IMR-90 (cell line): Measurements from ENCODE around the gene GJC1. TPM values are rescaled to one million over a fixed set of nuclear protein-coding genes. Genes with fewer than 3 reads are reported as not detected.

Experiments used
- ATAC-seq: fragments of 200-7000 bp; cut with Tn5 transposase; 2 replicates; pipeline ENCODE4 v1.9.1; 2020; ENCODE audit warnings: low read depth, mild to moderate bottlenecking, moderate library complexity
- BruUV-seq: library from RNA; stranded (reverse); fragments of 400-500 nt; replicated peaks from 2 replicates; lab custom pipeline; 2021; lab: Mats Ljungman, UMichigan
- CTCF ChIA-PET: fragments of 300-600 bp; formaldehyde crosslinking; extraction: SDS; loops from one replicate; lab custom pipeline; 2021; ENCODE audit warnings: antibody characterized with exemption; lab: Yijun Ruan, JAX
- POLR2A ChIA-PET: fragments of 300-600 bp; sonication (Branson Sonifier 250); formaldehyde crosslinking; loops from one replicate; lab custom pipeline; 2022; ENCODE audit warnings: antibody characterized with exemption; ENCODE audit not compliant: unreplicated experiment; lab: Charles Lee
- DNase-seq: peaks from one replicate; pipeline ENCODE4 v3.0.0; 2013
- H2AFZ ChIP-seq: replicated peaks from 2 replicates; pipeline ENCODE3; 2013; ENCODE audit warnings: low read length, mild to moderate bottlenecking; ENCODE audit not compliant: poor library complexity
- H2AK5ac ChIP-seq: 2 replicates; pipeline ENCODE4 v1.6.1; 2013; ENCODE audit warnings: low read depth, low read length, inconsistent platforms
- H2AK9ac ChIP-seq: replicated peaks from 2 replicates; pipeline ENCODE3; 2013; ENCODE audit warnings: mild to moderate bottlenecking, low read depth, low read length, moderate library complexity; ENCODE audit not compliant: poor library complexity
- H2BK120ac ChIP-seq: 2 replicates; pipeline ENCODE4 v1.6.1; 2013; ENCODE audit warnings: low read depth, low read length, inconsistent platforms
- H2BK15ac ChIP-seq: 3 replicates; pipeline ENCODE4 v1.6.1; 2013; ENCODE audit warnings: low read depth, low read length, inconsistent platforms
- H2BK20ac ChIP-seq: 2 replicates; pipeline ENCODE4 v1.6.1; 2013; ENCODE audit warnings: low read depth, mild to moderate bottlenecking, inconsistent platforms, low read length, moderate library complexity
- H2BK5ac ChIP-seq: 2 replicates; pipeline ENCODE4 v1.6.1; 2013; ENCODE audit warnings: mild to moderate bottlenecking, low read depth, low read length, inconsistent platforms; ENCODE audit not compliant: poor library complexity, severe bottlenecking
- H3K14ac ChIP-seq: replicated peaks from 2 replicates; pipeline ENCODE4 v1.6.1; 2013; ENCODE audit warnings: low read depth, low read length, inconsistent platforms
- H3K18ac ChIP-seq: 2 replicates; pipeline ENCODE4 v1.6.1; 2013; ENCODE audit warnings: low read depth, low read length, control low read depth
- H3K23ac ChIP-seq: 2 replicates; pipeline ENCODE4 v1.6.1; 2013; ENCODE audit warnings: low read depth, low read length, inconsistent platforms
- H3K27ac ChIP-seq: 2 replicates; pipeline ENCODE4 v1.5.1; 2013; ENCODE audit warnings: mild to moderate bottlenecking, control low read depth, low read length; ENCODE audit not compliant: insufficient read depth
- H3K27me3 ChIP-seq: 2 replicates; pipeline ENCODE4 v1.6.1; 2013; ENCODE audit warnings: low read length; ENCODE audit not compliant: control insufficient read depth, insufficient read depth
- H3K36me3 ChIP-seq: 2 replicates; pipeline ENCODE4 v1.6.1; 2013; ENCODE audit warnings: low read length, mixed read lengths; ENCODE audit not compliant: control insufficient read depth, insufficient read depth
- H3K4ac ChIP-seq: 2 replicates; pipeline ENCODE4 v1.6.1; 2013; ENCODE audit warnings: low read depth, low read length, inconsistent platforms
- H3K4me1 ChIP-seq: 2 replicates; pipeline ENCODE4 v1.6.1; 2013; ENCODE audit warnings: low read length, mixed read lengths; ENCODE audit not compliant: control insufficient read depth, insufficient read depth
- H3K4me2 ChIP-seq: 2 replicates; pipeline ENCODE4 v1.6.1; 2013; ENCODE audit warnings: low read depth, mild to moderate bottlenecking, control low read depth, low read length, moderate library complexity
- H3K4me3 ChIP-seq: 2 replicates; pipeline ENCODE4 v1.5.1; 2013; ENCODE audit warnings: low read depth, mild to moderate bottlenecking, control low read depth, low read length, moderate library complexity; ENCODE audit not compliant: insufficient read depth
- H3K56ac ChIP-seq: 2 replicates; pipeline ENCODE4 v1.6.1; 2013; ENCODE audit warnings: low read length, inconsistent platforms; ENCODE audit not compliant: insufficient read depth; ENCODE audit errors: extremely low read depth
- H3K79me1 ChIP-seq, 2 experiments: 2 replicates each; pipeline ENCODE4 v1.6.1; 2013; ENCODE audit warnings: low read length in 2 of 2, inconsistent platforms in 1 of 2, low read depth in 1 of 2
- H3K9ac ChIP-seq: 2 replicates; pipeline ENCODE4 v1.6.1; 2013; ENCODE audit warnings: low read depth, low read length, control low read depth
- H3K9me1 ChIP-seq: 2 replicates; pipeline ENCODE4 v1.6.1; 2013; ENCODE audit warnings: low read length, inconsistent platforms; ENCODE audit not compliant: insufficient read depth
- H3K9me3 ChIP-seq: 2 replicates; pipeline ENCODE4 v1.6.1; 2013; ENCODE audit warnings: low read length; ENCODE audit not compliant: control insufficient read depth, insufficient read depth
- H4K20me1 ChIP-seq: 2 replicates; pipeline ENCODE4 v1.6.1; 2013; ENCODE audit warnings: low read length, inconsistent platforms; ENCODE audit not compliant: insufficient read depth
- H4K5ac ChIP-seq: 2 replicates; pipeline ENCODE4 v1.6.1; 2013; ENCODE audit warnings: mild to moderate bottlenecking, low read depth, low read length, control low read depth
- H4K8ac ChIP-seq, 2 experiments: 2 replicates each; pipeline ENCODE4 v1.6.1; 2013; ENCODE audit warnings: low read depth in 2 of 2, low read length in 2 of 2, control low read depth in 1 of 2, inconsistent platforms in 1 of 2
- H4K91ac ChIP-seq: 2 replicates; pipeline ENCODE4 v1.6.1; 2013; ENCODE audit warnings: low read depth, low read length, inconsistent platforms; ENCODE audit not compliant: insufficient read depth
- BHLHE40 ChIP-seq: fragments of 150-350 bp; IDR thresholded peaks from 2 replicates; pipeline ENCODE4 v1.6.1; 2016; ENCODE audit warnings: mild to moderate bottlenecking, low read depth, low read length
- CEBPB ChIP-seq: IDR thresholded peaks from 2 replicates; pipeline ENCODE4 v1.6.1; 2012; ENCODE audit warnings: low read depth, low read length, improper control_type of control experiment
- CHD1 ChIP-seq: IDR thresholded peaks from 2 replicates; pipeline ENCODE4 v1.6.1; 2012; ENCODE audit warnings: low read depth, low read length, improper control_type of control experiment
- FOS ChIP-seq: fragments of 150-350 bp; IDR thresholded peaks from 2 replicates; pipeline ENCODE4 v1.6.1; 2016; ENCODE audit warnings: low read depth, low read length
- MAFK ChIP-seq: IDR thresholded peaks from 2 replicates; pipeline ENCODE4 v1.6.1; 2012; ENCODE audit warnings: low read depth, low read length, improper control_type of control experiment
- MAZ ChIP-seq: IDR thresholded peaks from 2 replicates; pipeline ENCODE4 v1.6.1; 2012; ENCODE audit warnings: low read depth, mild to moderate bottlenecking, low read length, improper control_type of control experiment, moderate library complexity, borderline replicate concordance
- MXI1 ChIP-seq: IDR thresholded peaks from 2 replicates; pipeline ENCODE4 v1.6.1; 2012; ENCODE audit warnings: low read depth, mild to moderate bottlenecking, low read length, moderate library complexity, borderline replicate concordance
- NFE2L2 ChIP-seq: fragments of 150-350 bp; IDR thresholded peaks from 2 replicates; pipeline ENCODE4 v1.6.1; 2016; ENCODE audit warnings: low read depth, mild to moderate bottlenecking, low read length
- POLR2A ChIP-seq: IDR thresholded peaks from 2 replicates; pipeline ENCODE4 v1.6.1; 2012; ENCODE audit warnings: mild to moderate bottlenecking, low read depth, low read length
- RAD21 ChIP-seq: IDR thresholded peaks from 2 replicates; pipeline ENCODE4 v1.6.1; 2012; ENCODE audit warnings: low read length, improper control_type of control experiment
- RCOR1 ChIP-seq: IDR thresholded peaks from 2 replicates; pipeline ENCODE4 v1.6.1; 2012; ENCODE audit warnings: mild to moderate bottlenecking, low read length, improper control_type of control experiment; ENCODE audit not compliant: insufficient replicate concordance
- RFX5 ChIP-seq: IDR thresholded peaks from 2 replicates; pipeline ENCODE4 v1.8.0; 2012; ENCODE audit warnings: low read depth, mild to moderate bottlenecking, low read length, moderate library complexity
- SMC3 ChIP-seq: fragments of 150-350 bp; IDR thresholded peaks from 2 replicates; pipeline ENCODE4 v1.6.1; 2016; ENCODE audit warnings: low read depth, mild to moderate bottlenecking, antibody characterized with exemption, low read length, moderate library complexity
- WGBS, 2 experiments: methylation state at CpG; one replicate each; pipeline versions ENCODE4 v1.1.5 to v1.1.7; 2013; ENCODE audit warnings: missing lambda C conversion rate in 2 of 2; ENCODE audit not compliant: insufficient read length in 1 of 2; ENCODE audit errors: extremely low coverage in 2 of 2; 5-methylcytosine and 5-hydroxymethylcytosine counted together
- dilution Hi-C: fragments of 300-500 bp; cut with HindIII; formaldehyde crosslinking; loops from one replicate; pipeline ENCODE4 v1.14.3; 2018; ENCODE audit warnings: low sequenced_read_pairs; ENCODE audit not compliant: unreplicated experiment
- in situ Hi-C: fragments of 300-500 bp; cut with MboI; formaldehyde crosslinking; loops from 3 replicates; pipeline ENCODE4 v1.14.3; 2019; ENCODE audit warnings: low sequenced_read_pairs, inconsistent platforms, mixed read lengths
- intact Hi-C: fragments of 100-400 bp; cut with micrococcal nuclease; formaldehyde crosslinking; loops from 2 replicates; pipeline ENCODE4 v1.10.0; 2022
- polyA plus RNA-seq, 3 experiments: library from polyadenylated mRNA; depleted of rRNA; stranded (reverse); fragments of >200 nt; gene quantifications; 2 replicates each; pipeline ENCODE4 v1.2.3, GENCODE V29; 2012; ENCODE audit warnings: low replicate concordance in 1 of 3
- total RNA-seq: library from RNA; depleted of rRNA; stranded (reverse); fragments of >200 nt; gene quantifications from 2 replicates; pipeline ENCODE4 v1.2.3, GENCODE V29; 2012
- TF ChIP-seq, protein P1 (sequence below): conservative IDR thresholded peaks from 2 replicates; pipeline ENCODE4 v1.5.1; 2012; ENCODE audit warnings: mild to moderate bottlenecking, low read depth, low read length, improper control_type of control experiment
- TF ChIP-seq, protein P2 (sequence below): fragments of 150-350 bp; IDR thresholded peaks from 2 replicates; pipeline ENCODE4 v1.6.1; 2016; ENCODE audit warnings: low read depth, mild to moderate bottlenecking, low read length, moderate library complexity, borderline replicate concordance
- TF ChIP-seq, protein P3 (sequence below): fragments of 150-350 bp; IDR thresholded peaks from 2 replicates; pipeline ENCODE4 v1.6.1; 2017; ENCODE audit warnings: mild to moderate bottlenecking, antibody characterized with exemption, low read length, low read depth

GJC1 gene
- total and polyA plus RNA-seq, 2 of the 4 experiments (the other 2 are of a cell fraction), result 23.9 to 69.7 TPM

DNA sequence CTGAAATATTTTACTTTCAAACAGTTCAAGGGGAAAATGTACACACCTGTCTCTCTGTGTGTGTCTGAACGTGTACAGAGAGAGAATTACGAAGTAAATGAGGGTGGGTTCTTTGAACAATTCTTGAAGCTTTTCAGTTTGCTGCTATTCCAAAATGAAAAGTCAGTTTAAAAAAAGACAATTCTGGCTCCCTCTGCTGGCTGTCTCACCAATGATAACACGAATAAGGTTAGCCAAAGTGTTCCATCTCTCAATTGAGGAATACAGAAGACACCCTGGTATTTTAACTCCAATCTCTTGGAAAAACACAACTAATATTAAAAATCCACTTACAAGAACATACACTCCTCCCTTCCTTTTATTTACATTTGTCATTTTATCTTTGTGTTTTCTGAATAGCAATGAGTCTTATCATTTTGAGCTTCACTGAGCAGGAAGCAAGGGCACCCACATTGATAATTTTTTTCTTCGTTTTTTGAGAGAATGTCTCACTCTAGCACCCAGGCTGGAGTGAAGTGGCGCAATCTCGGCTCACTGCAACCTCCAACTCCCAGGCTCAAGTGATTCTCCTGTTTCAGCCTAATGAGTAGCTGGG is 48.6 kb upstream of the GJC1 start:
- TF ChIP-seq, protein P1, sequence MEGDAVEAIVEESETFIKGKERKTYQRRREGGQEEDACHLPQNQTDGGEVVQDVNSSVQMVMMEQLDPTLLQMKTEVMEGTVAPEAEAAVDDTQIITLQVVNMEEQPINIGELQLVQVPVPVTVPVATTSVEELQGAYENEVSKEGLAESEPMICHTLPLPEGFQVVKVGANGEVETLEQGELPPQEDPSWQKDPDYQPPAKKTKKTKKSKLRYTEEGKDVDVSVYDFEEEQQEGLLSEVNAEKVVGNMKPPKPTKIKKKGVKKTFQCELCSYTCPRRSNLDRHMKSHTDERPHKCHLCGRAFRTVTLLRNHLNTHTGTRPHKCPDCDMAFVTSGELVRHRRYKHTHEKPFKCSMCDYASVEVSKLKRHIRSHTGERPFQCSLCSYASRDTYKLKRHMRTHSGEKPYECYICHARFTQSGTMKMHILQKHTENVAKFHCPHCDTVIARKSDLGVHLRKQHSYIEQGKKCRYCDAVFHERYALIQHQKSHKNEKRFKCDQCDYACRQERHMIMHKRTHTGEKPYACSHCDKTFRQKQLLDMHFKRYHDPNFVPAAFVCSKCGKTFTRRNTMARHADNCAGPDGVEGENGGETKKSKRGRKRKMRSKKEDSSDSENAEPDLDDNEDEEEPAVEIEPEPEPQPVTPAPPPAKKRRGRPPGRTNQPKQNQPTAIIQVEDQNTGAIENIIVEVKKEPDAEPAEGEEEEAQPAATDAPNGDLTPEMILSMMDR, result peak; percentile 66
- no peak for TF ChIP-seq CHD1
- TF ChIP-seq RCOR1, result no peak
- TF ChIP-seq FOS, result no peak
- TF ChIP-seq CEBPB, result no peak
- peak; percentile 66 for TF ChIP-seq SMC3
- TF ChIP-seq MAFK, result no peak
- TF ChIP-seq POLR2A, result no peak
- no peak for TF ChIP-seq BHLHE40
- TF ChIP-seq RFX5, result no peak
- TF ChIP-seq MAZ, result no peak
- peak; percentile 51 for TF ChIP-seq RAD21
- no peak for TF ChIP-seq NFE2L2
- TF ChIP-seq, protein P2, sequence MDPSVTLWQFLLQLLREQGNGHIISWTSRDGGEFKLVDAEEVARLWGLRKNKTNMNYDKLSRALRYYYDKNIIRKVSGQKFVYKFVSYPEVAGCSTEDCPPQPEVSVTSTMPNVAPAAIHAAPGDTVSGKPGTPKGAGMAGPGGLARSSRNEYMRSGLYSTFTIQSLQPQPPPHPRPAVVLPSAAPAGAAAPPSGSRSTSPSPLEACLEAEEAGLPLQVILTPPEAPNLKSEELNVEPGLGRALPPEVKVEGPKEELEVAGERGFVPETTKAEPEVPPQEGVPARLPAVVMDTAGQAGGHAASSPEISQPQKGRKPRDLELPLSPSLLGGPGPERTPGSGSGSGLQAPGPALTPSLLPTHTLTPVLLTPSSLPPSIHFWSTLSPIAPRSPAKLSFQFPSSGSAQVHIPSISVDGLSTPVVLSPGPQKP, result no peak
- TF ChIP-seq MXI1, result no peak
- TF ChIP-seq, protein P3, sequence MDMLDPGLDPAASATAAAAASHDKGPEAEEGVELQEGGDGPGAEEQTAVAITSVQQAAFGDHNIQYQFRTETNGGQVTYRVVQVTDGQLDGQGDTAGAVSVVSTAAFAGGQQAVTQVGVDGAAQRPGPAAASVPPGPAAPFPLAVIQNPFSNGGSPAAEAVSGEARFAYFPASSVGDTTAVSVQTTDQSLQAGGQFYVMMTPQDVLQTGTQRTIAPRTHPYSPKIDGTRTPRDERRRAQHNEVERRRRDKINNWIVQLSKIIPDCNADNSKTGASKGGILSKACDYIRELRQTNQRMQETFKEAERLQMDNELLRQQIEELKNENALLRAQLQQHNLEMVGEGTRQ, result no peak

More for the DNA sequence above, 48.6 kb upstream of the GJC1 start:
- dilution Hi-C loops, result no loop called here
- no peak overlapping the region for H3K4me2 ChIP-seq
- H3K79me1 ChIP-seq, result peaks cover 0 to 16% of the 10 kb centered on the region in 2 experiments; a peak in 2 of 4 replicates
- H2AK9ac ChIP-seq, result no peak overlapping the region
- no peaks in the 10 kb centered on the region for H3K27me3 ChIP-seq
- no peak overlapping the region for H3K56ac ChIP-seq
- ATAC-seq (peak; percentile 48; the same call in 1 of the 2 replicates), DNase-seq (peak; percentile 38)
- no peak overlapping the region for H2BK5ac ChIP-seq
- H3K14ac ChIP-seq, result no peak overlapping the region
- no CpG with 5 or more reads among the region's 6 CpGs for WGBS, 2 experiments
- H3K9me1 ChIP-seq, result no peaks in the 10 kb centered on the region
- no peaks in the 10 kb centered on the region for H3K4me1 ChIP-seq
- H3K36me3 ChIP-seq, result peaks cover 54% of the 10 kb centered on the region
- no peak overlapping the region for H3K27ac ChIP-seq
- CTCF ChIA-PET, result interaction anchor here (0.6 to 2.7 kb wide), 9 partner anchors 10 to 108 kb away, joined by 3 to 18 read pairs (median 4); no protein-coding TSS in a partner anchor
- H4K8ac ChIP-seq, result no peak overlapping the region
- H2BK120ac ChIP-seq, result no peak overlapping the region
- H3K9ac ChIP-seq, result no peak overlapping the region
- no TSS peak for BruUV-seq
- no peak overlapping the region for H2BK15ac ChIP-seq
- no peak overlapping the region for H3K4me3 ChIP-seq
- no peak overlapping the region for H4K5ac ChIP-seq
- POLR2A ChIA-PET, result no interaction called here
- no peak overlapping the region for H2AFZ ChIP-seq
- H3K18ac ChIP-seq, result no peak overlapping the region
- no peak overlapping the region for H2BK20ac ChIP-seq
- H3K4ac ChIP-seq, result no peak overlapping the region
- intact Hi-C loops, result loop anchor here (1.0 kb wide), 2 partner anchors 13 to 103 kb away; no protein-coding TSS in a partner anchor
- no peak overlapping the region for H3K23ac ChIP-seq
- no peak overlapping the region for H2AK5ac ChIP-seq
- no peak overlapping the region for H4K91ac ChIP-seq
- H4K20me1 ChIP-seq, result no peaks in the 10 kb centered on the region
- in situ Hi-C loops, result no loop called here
- no peaks in the 10 kb centered on the region for H3K9me3 ChIP-seq
